Neural crest cell (in vitro differentiated cells): ENCODE results near the gene GAK. TPM values are rescaled to one million over a fixed set of nuclear protein-coding genes. Genes with fewer than 3 reads are reported as not detected.

Experiments
- DNase-seq: peaks from one replicate; pipeline ENCODE4 v3.0.0; 2021; ENCODE audit warnings: low read depth, mixed read lengths, low spot score
- H3K27ac Mint-ChIP-seq: one replicate; pipeline ENCODE4 v1.8.0; 2021; ENCODE audit warnings: mild to moderate bottlenecking, mixed read lengths; ENCODE audit not compliant: unreplicated experiment
- H3K27me3 Mint-ChIP-seq: 2 replicates; pipeline ENCODE4 v1.8.0; 2021; ENCODE audit warnings: low read depth, mild to moderate bottlenecking, mixed read lengths
- H3K36me3 Mint-ChIP-seq: 2 replicates; pipeline ENCODE4 v1.8.0; 2021; ENCODE audit warnings: low read depth, mild to moderate bottlenecking, mixed read lengths
- H3K4me1 Mint-ChIP-seq: 2 replicates; pipeline ENCODE4 v1.8.0; 2021; ENCODE audit warnings: mixed read lengths
- H3K4me3 Mint-ChIP-seq: one replicate; pipeline ENCODE4 v1.8.0; 2021; ENCODE audit warnings: mild to moderate bottlenecking, mixed read lengths
- H3K9me3 Mint-ChIP-seq: 2 replicates; pipeline ENCODE4 v1.8.0; 2021; ENCODE audit warnings: mixed read lengths
- total RNA-seq: library from RNA; stranded (reverse); gene quantifications from 2 replicates; pipeline ENCODE4 v1.2.1, GENCODE V29; 2021
- TF ChIP-seq, protein P1 (sequence below): fragments of 200-600 bp; sonication (generic); conservative IDR thresholded peaks from 2 replicates; pipeline ENCODE4 v1.5.0; 2021; ENCODE audit warnings: antibody characterized with exemption, mild to moderate bottlenecking

GAK gene
- total RNA-seq, 1 donor from 2014 or later: 87.7 TPM

- H3K27me3 Mint-ChIP-seq: no peaks in the 10 kb centered on the region
- H3K27ac Mint-ChIP-seq: no peak overlapping the region
These were observed 38.0 kb downstream of the GAK start for GRCh38 chr4:893995-894705.

DNA sequence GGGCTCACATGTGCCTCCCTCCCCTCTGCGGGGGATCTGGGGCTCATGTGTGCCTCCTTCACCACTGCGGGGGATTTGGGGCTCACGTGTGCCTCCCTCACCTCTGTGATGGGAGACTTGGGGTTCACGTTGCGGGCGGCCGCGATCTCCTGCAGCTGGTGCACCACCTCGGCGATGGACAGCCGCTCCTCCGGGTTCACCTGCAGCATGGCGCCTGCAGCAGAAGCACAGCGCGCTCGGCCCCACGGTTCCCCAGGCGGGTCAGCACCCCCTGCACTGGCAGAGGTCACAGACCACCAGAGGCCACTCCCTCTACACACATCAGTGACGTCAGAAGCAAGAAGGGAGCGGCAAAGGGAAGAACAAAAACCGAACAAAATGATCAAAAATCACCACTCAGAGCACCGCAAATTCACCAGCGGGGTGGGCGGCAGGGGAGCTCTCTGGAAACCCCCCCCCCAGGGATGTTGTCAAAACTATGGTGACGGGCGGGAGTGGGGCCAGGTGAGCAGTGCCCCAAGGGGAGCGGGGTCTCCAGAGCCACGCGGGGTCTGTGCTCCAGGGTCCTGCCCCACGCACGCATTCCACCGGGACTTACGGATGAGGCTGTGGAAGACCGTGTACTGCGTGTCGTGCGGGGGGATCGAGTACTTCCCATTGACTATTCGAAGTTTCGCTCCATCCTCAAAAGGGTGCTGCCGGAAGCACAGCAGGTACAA lies 38.7 kb downstream of the GAK start:
- Mint-ChIP-seq H3K36me3 (no peaks in the 10 kb centered on the region), H3K27me3 (no peaks in the 10 kb centered on the region), H3K9me3 (no peaks in the 10 kb centered on the region), H3K4me1 (no peaks in the 10 kb centered on the region), H3K27ac (no peak overlapping the region), H3K4me3 (no peak overlapping the region)
- DNase-seq: no peak
- TF ChIP-seq, protein P1, sequence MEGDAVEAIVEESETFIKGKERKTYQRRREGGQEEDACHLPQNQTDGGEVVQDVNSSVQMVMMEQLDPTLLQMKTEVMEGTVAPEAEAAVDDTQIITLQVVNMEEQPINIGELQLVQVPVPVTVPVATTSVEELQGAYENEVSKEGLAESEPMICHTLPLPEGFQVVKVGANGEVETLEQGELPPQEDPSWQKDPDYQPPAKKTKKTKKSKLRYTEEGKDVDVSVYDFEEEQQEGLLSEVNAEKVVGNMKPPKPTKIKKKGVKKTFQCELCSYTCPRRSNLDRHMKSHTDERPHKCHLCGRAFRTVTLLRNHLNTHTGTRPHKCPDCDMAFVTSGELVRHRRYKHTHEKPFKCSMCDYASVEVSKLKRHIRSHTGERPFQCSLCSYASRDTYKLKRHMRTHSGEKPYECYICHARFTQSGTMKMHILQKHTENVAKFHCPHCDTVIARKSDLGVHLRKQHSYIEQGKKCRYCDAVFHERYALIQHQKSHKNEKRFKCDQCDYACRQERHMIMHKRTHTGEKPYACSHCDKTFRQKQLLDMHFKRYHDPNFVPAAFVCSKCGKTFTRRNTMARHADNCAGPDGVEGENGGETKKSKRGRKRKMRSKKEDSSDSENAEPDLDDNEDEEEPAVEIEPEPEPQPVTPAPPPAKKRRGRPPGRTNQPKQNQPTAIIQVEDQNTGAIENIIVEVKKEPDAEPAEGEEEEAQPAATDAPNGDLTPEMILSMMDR: no peak

More at GRCh38 chr4:893995-894705, 38.0 kb downstream of the GAK start:
- Mint-ChIP-seq H3K36me3 (peaks cover 2% of the 10 kb centered on the region), H3K4me1 (no peaks in the 10 kb centered on the region), H3K4me3 (no peak overlapping the region), H3K9me3 (no peaks in the 10 kb centered on the region)
- TF ChIP-seq, protein P1: no peak
- no peak for DNase-seq

DNA sequence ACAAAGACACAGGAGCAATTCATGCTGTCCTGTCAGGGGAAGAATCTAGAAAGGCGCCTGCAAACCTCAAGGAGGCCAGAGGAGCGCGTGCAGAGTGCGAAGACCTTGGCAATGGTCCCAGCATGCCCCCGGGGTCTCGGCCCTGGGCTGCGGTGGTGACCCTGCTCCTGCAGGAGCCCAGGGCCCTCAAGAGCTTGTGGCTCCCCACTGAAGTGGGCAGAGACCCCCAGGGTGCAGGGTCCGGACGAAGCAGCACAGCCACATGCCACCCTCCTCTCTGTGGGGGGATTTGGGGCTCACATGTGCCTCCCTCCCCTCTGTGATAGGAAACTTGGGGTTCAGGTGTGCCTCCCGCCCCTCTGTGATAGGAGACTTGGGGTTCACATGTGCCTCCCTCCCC lies 39.3 kb downstream of the GAK start:
- Mint-ChIP-seq H3K27ac (peak overlapping the region; percentile 67), H3K4me3 (no peak overlapping the region), H3K9me3 (peaks cover under 1% of the 10 kb centered on the region), H3K36me3 (peaks cover 3% of the 10 kb centered on the region), H3K4me1 (no peaks in the 10 kb centered on the region), H3K27me3 (no peaks in the 10 kb centered on the region)
- DNase-seq: no peak
- TF ChIP-seq, protein P1: no peak

DNA sequence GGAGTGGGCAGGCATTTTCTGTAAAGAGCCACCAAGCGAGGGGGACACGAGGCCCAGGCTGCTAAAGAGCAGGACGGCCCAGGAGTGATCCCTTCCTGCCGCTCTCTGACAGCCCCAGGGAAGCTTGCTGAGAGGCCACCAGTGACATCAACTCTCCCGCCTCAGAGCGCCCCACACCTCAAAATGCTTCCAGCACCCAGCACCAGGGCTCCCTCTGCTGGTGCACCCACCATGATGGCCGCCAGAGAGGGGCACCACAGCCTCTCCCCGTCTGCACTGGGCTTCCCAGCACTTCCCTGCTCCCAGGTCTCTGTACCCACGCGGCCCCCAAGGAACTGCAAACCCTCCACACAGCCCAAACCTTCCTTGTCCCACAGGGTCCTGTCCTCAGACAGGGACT lies 40.4 kb downstream of the GAK start:
- Mint-ChIP-seq H3K4me3 (no peak overlapping the region), H3K27me3 (no peaks in the 10 kb centered on the region), H3K9me3 (peaks cover 5% of the 10 kb centered on the region), H3K36me3 (peaks cover 13% of the 10 kb centered on the region), H3K4me1 (no peaks in the 10 kb centered on the region), H3K27ac (peak overlapping the region; percentile 35)
- peak; percentile 23 for DNase-seq
- TF ChIP-seq, protein P1: no peak

DNA sequence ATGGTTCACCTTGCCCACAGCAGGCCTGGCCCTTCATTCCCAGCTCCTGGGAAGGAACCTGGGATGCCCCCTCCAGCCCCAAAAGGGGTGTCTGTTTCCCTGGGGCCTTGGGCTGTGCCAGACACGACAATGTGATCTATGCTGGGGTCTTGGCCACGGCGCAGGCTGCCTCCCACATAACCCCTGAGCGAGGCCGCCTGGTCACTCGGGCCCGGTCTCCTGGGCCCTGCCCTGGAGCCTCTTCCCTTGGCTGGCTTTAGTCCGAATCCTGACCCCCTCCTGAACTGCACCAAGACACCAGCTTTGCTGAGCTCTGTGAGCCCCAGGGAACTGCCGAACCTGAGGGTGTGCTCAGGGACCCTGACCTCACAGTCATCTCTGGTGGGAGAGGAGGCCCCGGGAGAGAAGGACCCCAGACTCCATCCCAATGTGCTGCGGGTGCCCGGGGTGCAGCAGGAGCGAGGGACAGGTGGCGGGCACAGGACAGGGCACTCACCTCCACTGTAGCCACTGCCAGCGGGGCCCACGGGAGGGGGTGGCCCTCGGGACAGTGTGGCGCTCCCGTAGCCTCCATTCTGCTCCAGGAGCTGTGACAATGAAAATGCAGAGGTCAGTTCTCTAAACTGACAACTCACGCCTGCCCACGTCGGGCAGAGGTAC lies 42.0 kb downstream of the GAK start:
- DNase-seq: no peak
- no peaks in the 10 kb centered on the region for H3K27me3 Mint-ChIP-seq
- H3K4me1 Mint-ChIP-seq: no peaks in the 10 kb centered on the region
- H3K9me3 Mint-ChIP-seq: peaks cover 5% of the 10 kb centered on the region
- TF ChIP-seq, protein P1: no peak
- peaks cover 13% of the 10 kb centered on the region for H3K36me3 Mint-ChIP-seq
- peak overlapping the region; percentile 75 for H3K27ac Mint-ChIP-seq
- H3K4me3 Mint-ChIP-seq: no peak overlapping the region
